ENCODE data around the gene NTRK3.

DNA sequence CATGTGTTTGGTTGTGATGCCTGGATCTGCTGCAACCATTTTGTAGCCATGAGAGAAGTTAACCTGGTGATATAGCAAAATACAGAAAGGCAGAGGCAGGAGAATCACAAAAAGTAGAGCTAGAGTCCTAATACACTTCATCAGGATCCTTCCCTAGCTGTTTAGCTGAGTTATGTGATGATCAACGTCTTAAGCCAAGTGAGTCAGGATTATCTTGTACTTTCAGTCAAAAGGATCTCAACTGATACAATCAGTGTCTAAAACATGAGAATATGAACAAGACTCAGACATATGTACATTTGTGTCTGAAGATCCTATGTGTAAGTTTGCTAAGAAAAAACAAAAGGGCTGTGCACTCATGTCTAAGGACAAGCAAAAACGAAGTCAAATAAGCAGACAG lies 236.9 kb downstream of the NTRK3 start:
- TF ChIP-seq ADNP (CRISPR knock-in tag; IDR thresholded peaks at IDR 0.05) (no peak), EP300 (IDR thresholded peaks at IDR 0.05; ENCODE audit: low read depth in 2 of 2, low read length in 2 of 2) (no peak), EP300 (CRISPR knock-in tag; IDR thresholded peaks at IDR 0.05; ENCODE audit: borderline replicate concordance) (no peak), NFYC (CRISPR knock-in tag; IDR thresholded peaks at IDR 0.05) (no peak), CTCF (CRISPR knock-in tag; IDR thresholded peaks at IDR 0.05) (no peak), ZBTB2 (CRISPR knock-in tag; IDR thresholded peaks at IDR 0.05; ENCODE audit: low read depth) (no peak), ZIK1 (CRISPR knock-in tag; IDR thresholded peaks at IDR 0.05; ENCODE audit: borderline replicate concordance, low read depth) (no peak), TARDBP (CRISPR knock-in tag; IDR thresholded peaks at IDR 0.05) (no peak)
